ENCODE results near the gene IL4R. TPM values are rescaled to one million over a fixed set of nuclear protein-coding genes. Genes with fewer than 3 reads are reported as not detected.

The IL4R gene
- total and polyA plus RNA-seq, 10 of the 15 experiments (the other 5 are each of a cell fraction or from before 2014, with no cell fraction given) = 2.6 to 70.4 (median 36.6) TPM

DNA sequence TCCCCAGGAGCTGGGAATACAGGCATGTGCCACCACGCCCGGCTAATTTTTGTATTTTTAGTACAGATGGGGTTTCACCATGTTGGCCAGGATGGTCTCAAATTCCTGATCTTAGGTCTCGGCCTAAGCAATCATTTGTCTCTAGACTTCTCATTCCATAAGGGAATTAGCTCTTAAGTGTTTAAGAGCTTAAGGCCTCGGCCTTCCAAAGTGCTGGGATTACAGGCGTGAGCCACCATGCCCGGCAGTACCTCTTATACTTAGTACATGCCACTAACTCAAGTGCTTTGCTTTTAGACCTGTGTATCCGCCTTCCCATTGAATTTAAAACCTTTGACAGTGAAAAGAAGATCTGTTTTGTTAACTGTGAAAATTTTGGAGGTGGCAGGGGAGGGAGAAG lies 71.6 kb downstream of the IL4R start (continued):
- TF ChIP-seq, protein P1, sequence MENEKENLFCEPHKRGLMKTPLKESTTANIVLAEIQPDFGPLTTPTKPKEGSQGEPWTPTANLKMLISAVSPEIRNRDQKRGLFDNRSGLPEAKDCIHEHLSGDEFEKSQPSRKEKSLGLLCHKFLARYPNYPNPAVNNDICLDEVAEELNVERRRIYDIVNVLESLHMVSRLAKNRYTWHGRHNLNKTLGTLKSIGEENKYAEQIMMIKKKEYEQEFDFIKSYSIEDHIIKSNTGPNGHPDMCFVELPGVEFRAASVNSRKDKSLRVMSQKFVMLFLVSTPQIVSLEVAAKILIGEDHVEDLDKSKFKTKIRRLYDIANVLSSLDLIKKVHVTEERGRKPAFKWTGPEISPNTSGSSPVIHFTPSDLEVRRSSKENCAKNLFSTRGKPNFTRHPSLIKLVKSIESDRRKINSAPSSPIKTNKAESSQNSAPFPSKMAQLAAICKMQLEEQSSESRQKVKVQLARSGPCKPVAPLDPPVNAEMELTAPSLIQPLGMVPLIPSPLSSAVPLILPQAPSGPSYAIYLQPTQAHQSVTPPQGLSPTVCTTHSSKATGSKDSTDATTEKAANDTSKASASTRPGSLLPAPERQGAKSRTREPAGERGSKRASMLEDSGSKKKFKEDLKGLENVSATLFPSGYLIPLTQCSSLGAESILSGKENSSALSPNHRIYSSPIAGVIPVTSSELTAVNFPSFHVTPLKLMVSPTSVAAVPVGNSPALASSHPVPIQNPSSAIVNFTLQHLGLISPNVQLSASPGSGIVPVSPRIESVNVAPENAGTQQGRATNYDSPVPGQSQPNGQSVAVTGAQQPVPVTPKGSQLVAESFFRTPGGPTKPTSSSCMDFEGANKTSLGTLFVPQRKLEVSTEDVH (IDR thresholded peaks at IDR 0.05; ENCODE audit: low read depth, partially characterized antibody) = no peak
- TF ChIP-seq POLR2AphosphoS5 (IDR thresholded peaks at IDR 0.05; ENCODE audit: low read length) = no peak
- TF ChIP-seq KAT2A (conservative IDR thresholded peaks at IDR 0.05; ENCODE audit: control insufficient read depth, low read depth, low read length) = no peak
- no peak for TF ChIP-seq RCOR1 (conservative IDR thresholded peaks at IDR 0.05; ENCODE audit: low read depth, low read length)
- TF ChIP-seq SREBF1 (IDR thresholded peaks at IDR 0.05; ENCODE audit: low read length) = no peak
- TF ChIP-seq STAT3 (IDR thresholded peaks at IDR 0.05; ENCODE audit: low read depth, low read length) = no peak
- TF ChIP-seq EED (IDR thresholded peaks at IDR 0.05; ENCODE audit: low read depth) = no peak
- TF ChIP-seq, protein P2, sequence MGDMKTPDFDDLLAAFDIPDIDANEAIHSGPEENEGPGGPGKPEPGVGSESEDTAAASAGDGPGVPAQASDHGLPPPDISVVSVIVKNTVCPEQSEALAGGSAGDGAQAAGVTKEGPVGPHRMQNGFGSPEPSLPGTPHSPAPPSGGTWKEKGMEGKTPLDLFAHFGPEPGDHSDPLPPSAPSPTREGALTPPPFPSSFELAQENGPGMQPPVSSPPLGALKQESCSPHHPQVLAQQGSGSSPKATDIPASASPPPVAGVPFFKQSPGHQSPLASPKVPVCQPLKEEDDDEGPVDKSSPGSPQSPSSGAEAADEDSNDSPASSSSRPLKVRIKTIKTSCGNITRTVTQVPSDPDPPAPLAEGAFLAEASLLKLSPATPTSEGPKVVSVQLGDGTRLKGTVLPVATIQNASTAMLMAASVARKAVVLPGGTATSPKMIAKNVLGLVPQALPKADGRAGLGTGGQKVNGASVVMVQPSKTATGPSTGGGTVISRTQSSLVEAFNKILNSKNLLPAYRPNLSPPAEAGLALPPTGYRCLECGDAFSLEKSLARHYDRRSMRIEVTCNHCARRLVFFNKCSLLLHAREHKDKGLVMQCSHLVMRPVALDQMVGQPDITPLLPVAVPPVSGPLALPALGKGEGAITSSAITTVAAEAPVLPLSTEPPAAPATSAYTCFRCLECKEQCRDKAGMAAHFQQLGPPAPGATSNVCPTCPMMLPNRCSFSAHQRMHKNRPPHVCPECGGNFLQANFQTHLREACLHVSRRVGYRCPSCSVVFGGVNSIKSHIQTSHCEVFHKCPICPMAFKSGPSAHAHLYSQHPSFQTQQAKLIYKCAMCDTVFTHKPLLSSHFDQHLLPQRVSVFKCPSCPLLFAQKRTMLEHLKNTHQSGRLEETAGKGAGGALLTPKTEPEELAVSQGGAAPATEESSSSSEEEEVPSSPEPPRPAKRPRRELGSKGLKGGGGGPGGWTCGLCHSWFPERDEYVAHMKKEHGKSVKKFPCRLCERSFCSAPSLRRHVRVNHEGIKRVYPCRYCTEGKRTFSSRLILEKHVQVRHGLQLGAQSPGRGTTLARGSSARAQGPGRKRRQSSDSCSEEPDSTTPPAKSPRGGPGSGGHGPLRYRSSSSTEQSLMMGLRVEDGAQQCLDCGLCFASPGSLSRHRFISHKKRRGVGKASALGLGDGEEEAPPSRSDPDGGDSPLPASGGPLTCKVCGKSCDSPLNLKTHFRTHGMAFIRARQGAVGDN (IDR thresholded peaks at IDR 0.05) = no peak
- TF ChIP-seq, protein P3, sequence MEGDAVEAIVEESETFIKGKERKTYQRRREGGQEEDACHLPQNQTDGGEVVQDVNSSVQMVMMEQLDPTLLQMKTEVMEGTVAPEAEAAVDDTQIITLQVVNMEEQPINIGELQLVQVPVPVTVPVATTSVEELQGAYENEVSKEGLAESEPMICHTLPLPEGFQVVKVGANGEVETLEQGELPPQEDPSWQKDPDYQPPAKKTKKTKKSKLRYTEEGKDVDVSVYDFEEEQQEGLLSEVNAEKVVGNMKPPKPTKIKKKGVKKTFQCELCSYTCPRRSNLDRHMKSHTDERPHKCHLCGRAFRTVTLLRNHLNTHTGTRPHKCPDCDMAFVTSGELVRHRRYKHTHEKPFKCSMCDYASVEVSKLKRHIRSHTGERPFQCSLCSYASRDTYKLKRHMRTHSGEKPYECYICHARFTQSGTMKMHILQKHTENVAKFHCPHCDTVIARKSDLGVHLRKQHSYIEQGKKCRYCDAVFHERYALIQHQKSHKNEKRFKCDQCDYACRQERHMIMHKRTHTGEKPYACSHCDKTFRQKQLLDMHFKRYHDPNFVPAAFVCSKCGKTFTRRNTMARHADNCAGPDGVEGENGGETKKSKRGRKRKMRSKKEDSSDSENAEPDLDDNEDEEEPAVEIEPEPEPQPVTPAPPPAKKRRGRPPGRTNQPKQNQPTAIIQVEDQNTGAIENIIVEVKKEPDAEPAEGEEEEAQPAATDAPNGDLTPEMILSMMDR (IDR thresholded peaks at IDR 0.05 in 2 of 3, conservative IDR thresholded peaks at IDR 0.05 in 1 of 3; ENCODE audit: control insufficient read depth in 2 of 3, extremely low read depth in 1 of 3, insufficient read depth in 1 of 3, low read depth in 3 of 3, low read length in 3 of 3) = no peak
- TF ChIP-seq HDAC2 (IDR thresholded peaks at IDR 0.05) = no peak
- TF ChIP-seq CREB1 (IDR thresholded peaks at IDR 0.05; ENCODE audit: low read depth) = no peak
- TF ChIP-seq TBL1XR1 (IDR thresholded peaks at IDR 0.05; ENCODE audit: low read depth, low read length) = no peak
- TF ChIP-seq SUZ12 (IDR thresholded peaks at IDR 0.05; ENCODE audit: unreplicated experiment) = no peak
